Left hindlimb (tissue), 1 donor: Measurements from ENCODE around the gene LMO3.

Experiments used
- DNase-seq: peaks from one replicate; pipeline ENCODE4 v3.0.0-alpha.2; 2018

Gene LMO3

DNA sequence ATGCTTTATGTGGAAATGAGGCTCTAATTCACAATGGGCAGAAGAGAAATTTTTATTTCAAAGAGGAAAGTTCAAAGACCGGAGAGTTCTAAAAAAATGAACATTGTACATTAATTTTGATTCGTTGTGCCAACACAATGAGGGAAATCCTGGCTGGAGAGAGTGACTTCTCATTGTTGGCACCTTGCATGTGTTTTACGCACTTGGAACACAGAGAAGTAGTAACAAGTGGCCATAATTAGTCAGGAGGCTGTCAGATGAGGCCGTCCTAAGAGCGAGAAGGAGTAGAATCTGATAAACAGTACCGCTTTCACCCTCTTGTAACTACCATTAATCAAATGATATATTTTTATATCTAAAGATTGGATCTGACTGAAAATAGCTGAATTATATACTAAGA is 6.9 kb downstream of the LMO3 start:
- no peak for DNase-seq

GRCh38 chr12:16594797-16595196 is 11.2 kb downstream of the LMO3 start:
- DNase-seq, result no peak

DNA sequence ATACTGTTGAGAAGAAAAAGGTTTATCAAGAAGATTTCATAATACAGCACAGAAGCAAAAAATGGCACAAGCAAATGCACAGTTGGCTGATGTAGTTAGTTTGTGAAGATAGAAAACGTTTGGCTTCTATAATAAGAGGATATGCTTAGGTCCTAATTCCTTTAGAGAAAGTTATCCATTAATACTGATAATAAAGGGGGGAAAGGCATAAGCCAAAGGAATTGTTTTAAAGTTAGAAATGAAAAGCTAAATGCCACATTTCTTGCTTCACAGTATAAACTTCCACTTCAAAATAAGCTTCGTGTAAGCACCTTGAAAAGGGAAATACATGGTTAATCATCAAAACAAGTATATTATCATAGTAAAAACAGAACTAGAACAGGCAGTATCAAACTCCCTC is 12.4 kb downstream of the LMO3 start:
- no peak for DNase-seq

- no peak for DNase-seq
Observed at GRCh38 chr12:16590645-16591044, 15.3 kb downstream of the LMO3 start.

DNA sequence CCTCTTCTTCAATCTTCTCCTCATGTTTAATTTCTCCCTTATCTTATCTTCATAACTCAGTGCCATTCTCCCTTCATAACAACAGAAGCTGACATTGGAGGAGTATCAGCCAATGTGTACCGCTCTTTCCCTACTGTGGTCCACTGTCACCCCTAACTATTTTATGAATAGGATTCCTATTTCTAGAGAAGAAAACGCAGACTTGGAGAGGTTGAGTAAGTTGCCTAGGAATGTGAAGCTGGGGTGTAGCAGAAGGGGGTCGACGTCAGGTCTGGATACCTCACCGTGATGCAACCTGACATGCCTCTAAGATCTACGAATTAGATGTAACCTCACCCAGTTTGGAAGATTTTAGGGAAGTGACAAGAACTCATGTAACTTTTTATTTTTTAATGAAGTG is 17.1 kb downstream of the LMO3 start:
- no peak for DNase-seq

GRCh38 chr12:16587514-16587913 is 18.4 kb downstream of the LMO3 start:
- DNase-seq, result no peak

GRCh38 chr12:16587110-16587453 is 18.9 kb downstream of the LMO3 start:
- no peak for DNase-seq

GRCh38 chr12:16586350-16587109 is 19.4 kb downstream of the LMO3 start:
- no peak for DNase-seq

- DNase-seq, result no peak
Observed at GRCh38 chr12:16585781-16586180, 20.2 kb downstream of the LMO3 start.

- DNase-seq, result no peak
Observed at GRCh38 chr12:16583969-16584745, 21.8 kb downstream of the LMO3 start.

DNA sequence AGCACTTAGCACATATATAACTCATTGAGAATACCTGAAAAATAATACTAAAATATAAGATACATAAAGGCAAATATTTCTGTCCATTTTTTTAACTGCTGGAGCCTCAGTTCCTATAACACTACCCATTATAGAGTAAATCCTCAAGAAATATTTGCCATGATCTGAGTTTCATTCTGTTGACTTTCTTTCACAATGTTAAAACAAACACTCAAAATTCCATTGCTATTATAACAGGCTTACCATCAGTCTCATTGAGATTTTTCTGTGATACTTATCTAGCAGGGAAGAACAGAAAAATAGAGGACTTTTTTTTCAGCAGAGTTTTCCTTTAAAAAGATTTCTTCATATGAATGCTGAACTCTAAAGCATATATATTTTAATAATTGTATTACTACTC is 24.5 kb downstream of the LMO3 start:
- DNase-seq, result no peak

DNA sequence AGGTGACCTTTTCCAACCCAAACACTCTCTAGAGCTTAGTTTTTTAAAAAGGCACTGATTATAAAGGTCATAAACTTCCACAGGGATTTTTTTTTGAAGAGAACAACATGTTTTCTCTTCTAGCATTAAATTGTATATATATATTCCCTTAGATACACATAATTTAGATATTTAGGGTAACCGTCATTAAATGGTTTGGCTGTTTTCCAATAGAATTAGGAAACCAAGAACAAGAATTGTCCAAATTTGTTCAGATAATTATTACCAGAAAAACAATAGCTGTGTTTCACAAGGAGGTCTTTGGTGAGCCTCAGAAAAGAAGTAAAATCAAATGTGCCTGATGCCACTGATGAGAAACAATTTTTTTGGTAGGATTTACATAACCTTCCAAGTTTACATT is 26.9 kb downstream of the LMO3 start:
- no peak for DNase-seq

DNA sequence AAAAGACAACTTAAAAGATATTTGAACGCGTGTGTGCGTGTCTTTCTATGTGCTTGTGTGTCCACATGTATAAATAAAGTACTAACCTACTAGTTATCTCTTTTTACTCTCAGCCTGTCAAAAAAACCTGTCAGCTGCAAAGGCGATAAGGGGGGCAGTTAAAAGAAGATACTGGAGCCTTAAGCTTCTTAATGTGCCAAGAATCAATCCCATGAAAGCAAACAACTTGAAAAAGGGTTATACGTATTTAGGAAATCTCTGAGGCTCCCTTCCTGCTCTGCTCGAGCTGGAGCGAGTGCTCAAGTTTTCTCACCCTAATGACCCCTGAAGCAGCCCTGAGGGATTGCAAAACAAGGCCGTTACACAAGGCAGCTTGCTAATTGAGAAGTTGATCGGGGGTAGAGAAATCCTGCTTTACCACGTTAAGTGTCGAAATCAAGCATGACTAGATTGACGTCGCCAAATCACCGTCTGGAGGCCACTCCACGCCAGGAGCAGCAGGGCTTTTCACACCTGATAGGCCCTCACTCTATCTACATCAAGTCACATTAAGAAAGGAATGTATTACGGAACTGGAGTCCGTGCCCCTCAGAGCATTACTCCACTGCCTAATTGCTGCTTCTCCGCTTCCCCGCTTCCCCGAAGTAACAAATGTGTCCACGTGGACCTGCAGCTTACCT is 32.4 kb downstream of the LMO3 start:
- DNase-seq, result no peak

GRCh38 chr12:16568873-16569272 is 37.1 kb downstream of the LMO3 start:
- DNase-seq, result no peak

DNA sequence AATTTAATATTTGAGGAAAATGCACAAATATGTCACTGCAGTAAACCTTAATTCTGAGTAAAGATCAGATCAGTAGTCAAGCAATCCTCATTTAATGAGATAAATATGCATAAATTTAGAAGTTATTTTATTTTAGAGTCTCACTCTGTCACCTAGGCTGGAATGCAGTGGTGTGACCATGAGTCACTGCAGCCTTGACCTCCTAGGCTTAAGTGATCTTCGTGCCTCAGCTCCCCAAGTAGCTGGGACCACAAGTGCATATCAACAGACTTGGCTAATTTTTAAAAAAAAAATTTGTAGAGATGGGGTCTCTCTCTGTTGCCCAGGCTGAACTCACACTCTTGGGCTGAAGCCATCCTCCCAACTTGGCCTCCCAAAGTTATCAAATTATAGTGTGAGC is 41.3 kb downstream of the LMO3 start:
- no peak for DNase-seq

DNA sequence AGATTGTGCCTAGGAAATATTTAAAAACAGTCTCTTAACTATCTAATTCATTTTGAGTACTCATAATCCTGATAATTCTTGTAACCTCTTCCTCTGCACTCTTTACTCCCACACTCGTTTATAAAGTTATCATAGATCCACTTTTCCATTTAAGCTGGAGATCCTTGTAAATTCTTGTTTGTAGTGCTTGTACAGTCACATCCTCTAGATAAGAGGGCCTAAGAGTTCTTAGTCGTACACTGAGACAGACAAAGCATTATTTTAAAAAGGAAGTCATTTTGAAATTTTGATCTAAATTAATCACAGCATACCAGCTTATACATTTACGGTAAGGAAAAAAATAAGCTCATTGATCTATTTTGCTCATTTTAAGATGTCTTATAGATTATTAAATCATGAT is 42.5 kb downstream of the LMO3 start:
- DNase-seq, result no peak

- no peak for DNase-seq
Observed at GRCh38 chr12:16562921-16563320, 43.0 kb downstream of the LMO3 start.

- DNase-seq, result no peak
Observed at GRCh38 chr12:16562435-16562834, 43.5 kb downstream of the LMO3 start.

DNA sequence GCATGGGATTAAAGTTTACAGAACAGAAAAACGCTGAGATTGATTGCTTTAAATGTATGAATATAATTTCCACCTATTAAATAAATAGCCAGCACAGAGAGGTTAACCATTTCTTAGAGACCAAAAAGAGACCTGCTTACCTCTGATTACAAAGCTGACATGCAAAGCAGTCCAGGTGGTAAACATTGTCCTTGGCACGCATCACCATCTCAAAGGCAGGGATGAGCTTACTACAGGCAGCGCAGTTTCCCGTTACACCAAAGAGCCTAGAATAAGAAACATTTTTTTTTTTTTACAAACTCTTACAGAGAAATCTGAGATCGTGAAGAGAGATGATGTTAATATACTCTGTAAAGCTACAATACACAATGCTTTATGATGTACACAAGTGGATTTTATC is 45.7 kb downstream of the LMO3 start:
- no peak for DNase-seq

DNA sequence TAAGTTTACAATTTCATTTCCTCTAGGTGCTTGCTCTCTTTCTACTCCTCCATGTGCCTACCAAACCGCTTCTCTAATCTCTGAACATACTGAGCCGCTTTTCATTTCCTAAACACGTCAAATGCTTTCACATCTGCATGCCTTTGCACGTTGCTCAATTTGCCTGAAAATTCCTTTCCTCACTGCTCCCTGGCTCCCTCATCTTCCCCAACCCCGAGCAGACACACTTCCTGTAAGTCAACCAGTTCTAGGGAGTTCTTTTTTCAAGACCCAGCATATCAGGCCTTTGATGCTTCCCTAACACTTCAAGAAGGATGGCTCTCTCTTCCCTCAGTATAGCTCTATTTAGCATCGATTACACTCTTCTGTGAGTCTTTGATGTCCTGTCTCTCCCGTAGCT is 50.3 kb downstream of the LMO3 start:
- no peak for DNase-seq

GRCh38 chr12:16553457-16553856 is 52.5 kb downstream of the LMO3 start:
- no peak for DNase-seq

- DNase-seq, result no peak
Observed at GRCh38 chr12:16552301-16552700, 53.7 kb downstream of the LMO3 start.

- no peak for DNase-seq
Observed at GRCh38 chr12:16545836-16546235, 60.1 kb downstream of the LMO3 start.

- DNase-seq, result no peak
Observed at GRCh38 chr12:16542586-16542985, 63.4 kb downstream of the LMO3 start.
